ENCODE results near the gene PABPN1.

PABPN1 gene

GRCh38 chr14:23300687-23301223 is 20.5 kb upstream of the PABPN1 start:
- WGBS (ENCODE audit: extremely low coverage, insufficient coverage, low lambda C conversion rate), result no CpG with 5 or more reads among the region's 13 CpGs
- peak overlapping the region; percentile 79 for H3K27ac ChIP-seq (ENCODE audit: low read depth, low read length)
- DNase-seq, result peak; percentile 60
- H2BK15ac ChIP-seq (replicated peaks; ENCODE audit: low read depth), result no peak overlapping the region
- no peaks in the 10 kb centered on the region for H3K27me3 ChIP-seq (ENCODE audit: insufficient read depth, low read length, poor library complexity)
- H3K79me1 ChIP-seq (ENCODE audit: low read length), result no peaks in the 10 kb centered on the region
- peak overlapping the region; percentile 59 for H3K23ac ChIP-seq (ENCODE audit: low read length)
- no peaks in the 10 kb centered on the region for H3K4me1 ChIP-seq (ENCODE audit: control insufficient read depth, low read depth, low read length)
- H3K36me3 ChIP-seq (ENCODE audit: control insufficient read depth, insufficient read depth, low read length), result no peaks in the 10 kb centered on the region
- no peaks in the 10 kb centered on the region for H3K79me2 ChIP-seq (ENCODE audit: control insufficient read depth, insufficient read depth, low read length)
- no peak overlapping the region for H4K5ac ChIP-seq (ENCODE audit: low read length)
- peak overlapping the region; percentile 98 for H3K4me2 ChIP-seq (ENCODE audit: low read length)
- H3K56ac ChIP-seq (ENCODE audit: low read length), result peak overlapping the region; percentile 92
- H3K4ac ChIP-seq (ENCODE audit: low read depth, low read length), result peak overlapping the region; percentile 39
- peak overlapping the region; percentile 23 for H2BK5ac ChIP-seq (ENCODE audit: low read length)
- peak overlapping the region; percentile 84 for H3K4me3 ChIP-seq (ENCODE audit: low read length)
- H2AK5ac ChIP-seq (ENCODE audit: low read length), result peak overlapping the region; percentile 37
- no peak overlapping the region for H4K8ac ChIP-seq (ENCODE audit: low read depth, low read length)
- peak overlapping the region; percentile 16 for H3K18ac ChIP-seq (ENCODE audit: low read length)
- peak overlapping the region; percentile 92 for H3K9ac ChIP-seq (ENCODE audit: low read length)
- H2BK120ac ChIP-seq (ENCODE audit: low read depth, low read length), result no peak overlapping the region

- peak; percentile 99 for DNase-seq
Observed at GRCh38 chr14:23301288-23301968, 19.8 kb upstream of the PABPN1 start.

DNA sequence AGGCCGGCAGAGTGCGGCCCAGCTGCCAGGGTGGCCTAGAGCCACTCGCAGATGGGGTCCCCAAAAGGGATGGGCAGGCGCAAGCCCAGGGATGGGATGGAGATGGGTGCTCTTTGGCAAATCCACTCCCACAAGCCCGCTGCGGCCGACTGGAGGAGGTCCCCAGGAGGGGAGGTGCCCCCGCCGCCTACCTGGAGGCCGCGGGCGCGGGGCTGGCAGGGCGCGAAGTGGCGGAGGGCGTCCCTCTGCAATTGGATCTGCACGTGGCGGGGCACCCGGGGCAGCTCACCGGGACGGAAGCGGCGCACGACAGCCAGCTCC is 19.3 kb upstream of the PABPN1 start:
- Histone ChIP-seq H4K5ac (ENCODE audit: low read length) (no peak overlapping the region), H3K79me1 (ENCODE audit: low read length) (peaks cover under 1% of the 10 kb centered on the region)
- WGBS (ENCODE audit: extremely low coverage, insufficient coverage, low lambda C conversion rate), result no CpG with 5 or more reads among the region's 25 CpGs

More at GRCh38 chr14:23301288-23301968, 19.8 kb upstream of the PABPN1 start:
- H3K4me2 ChIP-seq (ENCODE audit: low read length), result peak overlapping the region; percentile 48
- no peak overlapping the region for H2BK120ac ChIP-seq (ENCODE audit: low read depth, low read length)
- H2BK5ac ChIP-seq (ENCODE audit: low read length), result peak overlapping the region; percentile 82
- H3K4me3 ChIP-seq (ENCODE audit: low read length), result peak overlapping the region; percentile 66
- H3K27ac ChIP-seq (ENCODE audit: low read depth, low read length), result peak overlapping the region; percentile 98
- no peak overlapping the region for H2AK5ac ChIP-seq (ENCODE audit: low read length)
- H2BK15ac ChIP-seq (replicated peaks; ENCODE audit: low read depth), result no peak overlapping the region
- H3K36me3 ChIP-seq (ENCODE audit: control insufficient read depth, insufficient read depth, low read length), result no peaks in the 10 kb centered on the region
- H3K79me1 ChIP-seq (ENCODE audit: low read length), result no peaks in the 10 kb centered on the region
- WGBS (ENCODE audit: extremely low coverage, insufficient coverage, low lambda C conversion rate), result no CpG with 5 or more reads among the region's 87 CpGs
- H3K79me2 ChIP-seq (ENCODE audit: control insufficient read depth, insufficient read depth, low read length), result no peaks in the 10 kb centered on the region
- H3K56ac ChIP-seq (ENCODE audit: low read length), result peak overlapping the region; percentile 95
- H3K4ac ChIP-seq (ENCODE audit: low read depth, low read length), result peak overlapping the region; percentile 46
- no peaks in the 10 kb centered on the region for H3K4me1 ChIP-seq (ENCODE audit: control insufficient read depth, low read depth, low read length)
- peak overlapping the region; percentile 87 for H3K9ac ChIP-seq (ENCODE audit: low read length)
- no peaks in the 10 kb centered on the region for H3K27me3 ChIP-seq (ENCODE audit: insufficient read depth, low read length, poor library complexity)
- H4K8ac ChIP-seq (ENCODE audit: low read depth, low read length), result no peak overlapping the region
- H4K5ac ChIP-seq (ENCODE audit: low read length), result no peak overlapping the region
- peak overlapping the region; percentile 81 for H3K18ac ChIP-seq (ENCODE audit: low read length)
- H3K23ac ChIP-seq (ENCODE audit: low read length), result no peak overlapping the region

DNA sequence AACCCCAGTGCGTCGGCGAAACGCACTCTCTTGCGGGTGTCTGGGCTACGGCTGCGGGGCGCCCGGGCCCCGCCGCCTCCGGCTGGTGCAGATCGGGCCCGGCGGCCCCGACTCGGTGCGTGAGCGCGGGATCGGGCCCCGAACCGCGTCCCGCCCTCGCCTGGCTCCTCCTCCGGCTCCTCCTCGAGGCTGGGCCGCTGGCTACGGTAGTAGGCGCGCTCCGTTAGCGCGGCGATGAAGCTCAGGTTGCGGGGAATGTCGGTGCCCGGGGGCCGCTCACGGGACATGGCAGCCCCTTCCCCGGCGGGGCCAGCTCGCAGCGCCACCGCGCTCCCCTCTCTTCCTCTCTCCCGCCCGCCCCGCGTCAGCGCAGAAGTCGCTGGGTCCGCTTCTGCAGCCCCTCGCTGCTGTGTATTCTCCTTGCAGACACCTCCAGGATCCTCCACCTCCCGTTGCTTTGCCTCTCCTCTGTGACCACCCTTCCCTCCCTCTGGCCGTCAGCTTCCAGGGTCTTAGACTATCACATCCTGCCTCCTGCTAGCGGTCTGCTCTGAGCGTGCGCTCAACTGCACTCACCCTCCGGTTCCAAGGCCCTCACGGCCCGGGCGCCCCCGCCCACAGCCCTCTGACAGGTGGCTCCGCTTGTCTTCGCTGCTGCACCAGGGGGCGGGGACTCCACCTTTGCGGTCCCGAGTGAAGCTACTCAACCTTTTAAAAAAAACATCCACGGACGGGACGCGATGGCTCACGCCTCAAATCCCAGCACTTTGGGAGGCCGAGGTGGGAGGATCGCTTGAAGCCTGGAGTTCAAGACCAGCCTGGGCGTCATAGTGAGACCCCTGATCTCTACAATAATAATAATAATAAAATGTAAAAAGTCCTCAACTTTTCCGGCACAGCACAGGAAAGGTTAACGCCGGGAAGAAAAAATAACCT is 18.7 kb upstream of the PABPN1 start, which contains the start of gene PPP1R3E:
PPP1R3E (minus strand) TSS at position 570 of the 936 bp plus-strand sequence; CDS start at position 287, 283 bp downstream.
- Histone ChIP-seq H3K4ac (ENCODE audit: low read depth, low read length) (no peak within 1 kb of the TSS), H3K79me1 (ENCODE audit: low read length) (peaks cover 6% of the 10 kb centered on the region), H2BK15ac (replicated peaks; ENCODE audit: low read depth) (no peak within 1 kb of the TSS), H3K9ac (ENCODE audit: low read length) (peak within 1 kb of the TSS; percentile 70), H3K27me3 (ENCODE audit: insufficient read depth, low read length, poor library complexity) (no peaks in the 10 kb centered on the region), H2BK120ac (ENCODE audit: low read depth, low read length) (no peak within 1 kb of the TSS), H4K5ac (ENCODE audit: low read length) (no peak within 1 kb of the TSS), H3K23ac (ENCODE audit: low read length) (no peak within 1 kb of the TSS), H3K4me3 (ENCODE audit: low read length) (peak within 1 kb of the TSS; percentile 1), H3K27ac (ENCODE audit: low read depth, low read length) (peak within 1 kb of the TSS; percentile 31), H3K4me1 (ENCODE audit: control insufficient read depth, low read depth, low read length) (peaks cover 2% of the 10 kb centered on the region), H3K79me2 (ENCODE audit: control insufficient read depth, insufficient read depth, low read length) (peaks cover 6% of the 10 kb centered on the region), H3K36me3 (ENCODE audit: control insufficient read depth, insufficient read depth, low read length) (no peaks in the 10 kb centered on the region), H3K4me2 (ENCODE audit: low read length) (peak within 1 kb of the TSS; percentile 47), H4K8ac (ENCODE audit: low read depth, low read length) (no peak within 1 kb of the TSS), H2AK5ac (ENCODE audit: low read length) (no peak within 1 kb of the TSS), H3K18ac (ENCODE audit: low read length) (peak within 1 kb of the TSS; percentile 16), H3K56ac (ENCODE audit: low read length) (peak within 1 kb of the TSS; percentile 95), H2BK5ac (ENCODE audit: low read length) (no peak within 1 kb of the TSS)
- DNase-seq, result peak; percentile 80
- WGBS (ENCODE audit: extremely low coverage, insufficient coverage, low lambda C conversion rate), result no CpG with 5 or more reads among the region's 81 CpGs

More for the DNA sequence above, 19.3 kb upstream of the PABPN1 start:
- Histone ChIP-seq H2BK15ac (replicated peaks; ENCODE audit: low read depth) (no peak overlapping the region), H3K27ac (ENCODE audit: low read depth, low read length) (peak overlapping the region; percentile 31), H3K4me1 (ENCODE audit: control insufficient read depth, low read depth, low read length) (no peaks in the 10 kb centered on the region), H3K36me3 (ENCODE audit: control insufficient read depth, insufficient read depth, low read length) (no peaks in the 10 kb centered on the region), H2BK120ac (ENCODE audit: low read depth, low read length) (no peak overlapping the region), H3K18ac (ENCODE audit: low read length) (peak overlapping the region; percentile 16), H3K27me3 (ENCODE audit: insufficient read depth, low read length, poor library complexity) (no peaks in the 10 kb centered on the region), H3K4me2 (ENCODE audit: low read length) (peak overlapping the region; percentile 47), H3K4me3 (ENCODE audit: low read length) (peak overlapping the region; percentile 1), H3K79me2 (ENCODE audit: control insufficient read depth, insufficient read depth, low read length) (peaks cover under 1% of the 10 kb centered on the region), H3K4ac (ENCODE audit: low read depth, low read length) (no peak overlapping the region), H3K56ac (ENCODE audit: low read length) (peak overlapping the region; percentile 58), H4K8ac (ENCODE audit: low read depth, low read length) (no peak overlapping the region), H3K9ac (ENCODE audit: low read length) (peak overlapping the region; percentile 70), H3K23ac (ENCODE audit: low read length) (no peak overlapping the region), H2AK5ac (ENCODE audit: low read length) (no peak overlapping the region), H2BK5ac (ENCODE audit: low read length) (no peak overlapping the region)
- no peak for DNase-seq

DNA sequence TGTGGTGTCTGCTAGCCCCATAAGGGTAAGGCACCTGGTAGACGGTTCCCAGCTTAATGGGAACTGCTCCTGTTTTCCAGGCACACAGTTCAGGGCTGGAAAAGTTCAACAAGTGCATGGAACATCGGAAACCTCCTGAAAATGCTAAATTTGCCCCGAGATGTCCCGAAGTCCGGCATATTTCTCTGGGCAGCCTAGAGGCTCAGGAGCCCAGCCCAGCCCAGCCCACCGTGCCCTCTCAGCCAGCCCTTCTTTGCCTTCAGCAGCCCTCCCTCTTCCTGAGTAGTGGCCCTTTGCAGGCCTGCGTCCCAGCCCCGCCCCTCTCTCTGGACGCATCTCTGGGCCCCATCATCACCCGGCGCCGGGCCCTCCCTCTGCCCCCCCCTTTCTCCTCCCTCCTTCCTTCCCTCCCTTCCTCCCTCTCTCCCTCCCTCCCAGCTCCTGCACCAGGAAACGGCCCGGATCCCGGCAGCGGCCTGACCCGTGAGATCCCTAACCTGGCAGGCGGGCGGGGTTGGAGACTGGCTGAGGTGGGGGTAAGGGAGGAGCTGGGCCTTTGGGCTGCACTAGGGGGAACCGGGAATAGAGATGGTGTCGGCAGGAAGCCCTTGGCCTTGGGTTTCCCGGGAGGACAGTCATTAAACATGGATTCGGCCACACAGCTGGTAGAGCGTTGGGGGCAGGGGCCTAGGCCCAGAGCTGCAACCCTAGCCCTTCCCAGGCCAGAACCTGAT is 14.7 kb upstream of the PABPN1 start, which contains the start of gene BCL2L2:
BCL2L2 (plus strand) TSS at position 422 of the 734 bp plus-strand sequence. CDS start 935 bp downstream, outside the sequence.
- H3K9ac ChIP-seq (ENCODE audit: low read length), result peak within 1 kb of the TSS; percentile 99
- H2AK5ac ChIP-seq (ENCODE audit: low read length), result peak within 1 kb of the TSS; percentile 93
- peak within 1 kb of the TSS; percentile 85 for H3K4ac ChIP-seq (ENCODE audit: low read depth, low read length)
- peaks cover 14% of the 10 kb centered on the region for H3K79me2 ChIP-seq (ENCODE audit: control insufficient read depth, insufficient read depth, low read length)
- H2BK5ac ChIP-seq (ENCODE audit: low read length), result peak within 1 kb of the TSS; percentile 78
- H4K8ac ChIP-seq (ENCODE audit: low read depth, low read length), result peak within 1 kb of the TSS; percentile 82
- H3K79me1 ChIP-seq (ENCODE audit: low read length), result peaks cover 23% of the 10 kb centered on the region
- peak within 1 kb of the TSS; percentile 45 for H3K23ac ChIP-seq (ENCODE audit: low read length)
- peak within 1 kb of the TSS; percentile 34 for H4K5ac ChIP-seq (ENCODE audit: low read length)
- peak within 1 kb of the TSS; percentile 94 for H3K4me2 ChIP-seq (ENCODE audit: low read length)
- H3K4me1 ChIP-seq (ENCODE audit: control insufficient read depth, low read depth, low read length), result peaks cover 4% of the 10 kb centered on the region
- peak within 1 kb of the TSS; percentile 93 for H3K4me3 ChIP-seq (ENCODE audit: low read length)
- H3K56ac ChIP-seq (ENCODE audit: low read length), result peak within 1 kb of the TSS; percentile 98
- H2BK15ac ChIP-seq (replicated peaks; ENCODE audit: low read depth), result no peak within 1 kb of the TSS
- WGBS (ENCODE audit: extremely low coverage, insufficient coverage, low lambda C conversion rate), result no CpG with 5 or more reads among the region's 24 CpGs
- H3K27me3 ChIP-seq (ENCODE audit: insufficient read depth, low read length, poor library complexity), result no peaks in the 10 kb centered on the region
- DNase-seq, result peak; percentile 97
- H3K36me3 ChIP-seq (ENCODE audit: control insufficient read depth, insufficient read depth, low read length), result no peaks in the 10 kb centered on the region
- peak within 1 kb of the TSS; percentile 72 for H3K18ac ChIP-seq (ENCODE audit: low read length)
- peak within 1 kb of the TSS; percentile 15 for H2BK120ac ChIP-seq (ENCODE audit: low read depth, low read length)
- H3K27ac ChIP-seq (ENCODE audit: low read depth, low read length), result peak within 1 kb of the TSS; percentile 83
